EL (cell line): ENCODE measurements around the gene TSPAN31.
"Not testable (repeated sequence)": the region's sequence is repeated elsewhere in the genome, so short reads cannot be mapped to it uniquely, and the experiment has no call there.

Experiments used
- DNase-seq: peaks from one replicate; pipeline ENCODE4 v3.0.0-alpha.2; 2016

The TSPAN31 gene

GRCh38 chr12:57769594-57769993, 24.8 kb downstream of the TSPAN31 start:
- no peak for DNase-seq

- DNase-seq: no peak
These were observed 25.9 kb downstream of the TSPAN31 start for GRCh38 chr12:57770734-57771133.

GRCh38 chr12:57771236-57771872, 26.5 kb downstream of the TSPAN31 start:
- DNase-seq: peak; percentile 95

- peak; percentile 98 for DNase-seq
These were observed 27.1 kb downstream of the TSPAN31 start, which contains the start of gene METTL1 for GRCh38 chr12:57771873-57772428. Gene METTL1 (minus strand): TSS chr12:57772105. CDS start chr12:57772083, 22 bp downstream.

- peak; percentile 75 for DNase-seq
These were observed 27.8 kb downstream of the TSPAN31 start, which contains the start of gene EEF1AKMT3 for GRCh38 chr12:57772429-57773322. Gene EEF1AKMT3 (plus strand): TSS chr12:57772614. CDS start chr12:57772725, 111 bp downstream.

GRCh38 chr12:57774634-57775033, 29.8 kb downstream of the TSPAN31 start:
- DNase-seq: not testable (repeated sequence)

GRCh38 chr12:57775044-57775443, 30.2 kb downstream of the TSPAN31 start:
- DNase-seq: no peak

GRCh38 chr12:57775563-57776246, 30.9 kb downstream of the TSPAN31 start:
- DNase-seq: no peak

GRCh38 chr12:57776247-57776587, 31.4 kb downstream of the TSPAN31 start:
- no peak for DNase-seq

- DNase-seq: no peak
These were observed 32.5 kb downstream of the TSPAN31 start for GRCh38 chr12:57777367-57777766.

- DNase-seq: no peak
These were observed 33.1 kb downstream of the TSPAN31 start for GRCh38 chr12:57777911-57778310.

GRCh38 chr12:57779736-57780135, 34.9 kb downstream of the TSPAN31 start:
- peak; percentile 32 for DNase-seq

- no peak for DNase-seq
These were observed 35.6 kb downstream of the TSPAN31 start for GRCh38 chr12:57780284-57780897.

- no peak for DNase-seq
These were observed 36.4 kb downstream of the TSPAN31 start for GRCh38 chr12:57781244-57781643.

GRCh38 chr12:57781801-57782200, 37.0 kb downstream of the TSPAN31 start:
- DNase-seq: no peak

GRCh38 chr12:57782243-57782607, 37.4 kb downstream of the TSPAN31 start:
- DNase-seq: no peak

- DNase-seq: peak; percentile 92
These were observed 38.0 kb downstream of the TSPAN31 start, which contains the start of gene TSFM for GRCh38 chr12:57782608-57783465. Gene TSFM (plus strand): TSS chr12:57782787. CDS start chr12:57782802, 15 bp downstream.

- no peak for DNase-seq
These were observed 38.6 kb downstream of the TSPAN31 start for GRCh38 chr12:57783466-57783801.

GRCh38 chr12:57783861-57784260, 39.0 kb downstream of the TSPAN31 start:
- DNase-seq: no peak

GRCh38 chr12:57793920-57794319, 49.1 kb downstream of the TSPAN31 start:
- peak; percentile 84 for DNase-seq

- DNase-seq: peak; percentile 52
These were observed 50.5 kb downstream of the TSPAN31 start for GRCh38 chr12:57795354-57795753.

GRCh38 chr12:57796996-57797395, 52.2 kb downstream of the TSPAN31 start:
- DNase-seq: no peak
